ENCODE results near the gene MGAT1.

GRCh38 chr5:180825768-180826525, 23.3 kb upstream of the MGAT1 start:
- TF ChIP-seq, protein P1, sequence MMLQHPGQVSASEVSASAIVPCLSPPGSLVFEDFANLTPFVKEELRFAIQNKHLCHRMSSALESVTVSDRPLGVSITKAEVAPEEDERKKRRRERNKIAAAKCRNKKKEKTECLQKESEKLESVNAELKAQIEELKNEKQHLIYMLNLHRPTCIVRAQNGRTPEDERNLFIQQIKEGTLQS (IDR thresholded peaks at IDR 0.05; ENCODE audit: insufficient read depth, low read depth, low read length) = no peak
- no peak for TF ChIP-seq POLR2A (IDR thresholded peaks at IDR 0.05; ENCODE audit: control extremely low read depth in 1 of 2, low read depth in 2 of 2, low read length in 2 of 2)
- no peak for TF ChIP-seq EZH2 (IDR thresholded peaks at IDR 0.05; ENCODE audit: low read depth, low read length, severe bottlenecking)
- TF ChIP-seq, protein P2, sequence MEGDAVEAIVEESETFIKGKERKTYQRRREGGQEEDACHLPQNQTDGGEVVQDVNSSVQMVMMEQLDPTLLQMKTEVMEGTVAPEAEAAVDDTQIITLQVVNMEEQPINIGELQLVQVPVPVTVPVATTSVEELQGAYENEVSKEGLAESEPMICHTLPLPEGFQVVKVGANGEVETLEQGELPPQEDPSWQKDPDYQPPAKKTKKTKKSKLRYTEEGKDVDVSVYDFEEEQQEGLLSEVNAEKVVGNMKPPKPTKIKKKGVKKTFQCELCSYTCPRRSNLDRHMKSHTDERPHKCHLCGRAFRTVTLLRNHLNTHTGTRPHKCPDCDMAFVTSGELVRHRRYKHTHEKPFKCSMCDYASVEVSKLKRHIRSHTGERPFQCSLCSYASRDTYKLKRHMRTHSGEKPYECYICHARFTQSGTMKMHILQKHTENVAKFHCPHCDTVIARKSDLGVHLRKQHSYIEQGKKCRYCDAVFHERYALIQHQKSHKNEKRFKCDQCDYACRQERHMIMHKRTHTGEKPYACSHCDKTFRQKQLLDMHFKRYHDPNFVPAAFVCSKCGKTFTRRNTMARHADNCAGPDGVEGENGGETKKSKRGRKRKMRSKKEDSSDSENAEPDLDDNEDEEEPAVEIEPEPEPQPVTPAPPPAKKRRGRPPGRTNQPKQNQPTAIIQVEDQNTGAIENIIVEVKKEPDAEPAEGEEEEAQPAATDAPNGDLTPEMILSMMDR (IDR thresholded peaks at IDR 0.05; ENCODE audit: control extremely low read depth in 1 of 3, insufficient read depth in 1 of 3, low read depth in 1 of 3, low read length in 3 of 3) = no peak
- no peak for TF ChIP-seq TAF7 (optimal IDR thresholded peaks at IDR 0.05; ENCODE audit: borderline replicate concordance, low read depth, low read length)
- no peak for TF ChIP-seq ATF2 (IDR thresholded peaks at IDR 0.05; ENCODE audit: low read length)
- TF ChIP-seq SIN3A (conservative IDR thresholded peaks at IDR 0.05 in 1 of 2, IDR thresholded peaks at IDR 0.05 in 1 of 2; ENCODE audit: low read depth in 1 of 2, low read length in 2 of 2) = no peak
- no peak for TF ChIP-seq HDAC6 (IDR thresholded peaks at IDR 0.05; ENCODE audit: low read depth, low read length)
- TF ChIP-seq YY1 (IDR thresholded peaks at IDR 0.05; ENCODE audit: low read depth, low read length) = no peak
- TF ChIP-seq SP4 (IDR thresholded peaks at IDR 0.05; ENCODE audit: low read length) = no peak
- no peak for TF ChIP-seq KDM4A (IDR thresholded peaks at IDR 0.05; ENCODE audit: low read depth, low read length, severe bottlenecking)
- no peak for TF ChIP-seq TAF1 (IDR thresholded peaks at IDR 0.05; ENCODE audit: low read depth, low read length)
- TF ChIP-seq MAFK (IDR thresholded peaks at IDR 0.05; ENCODE audit: low read depth, low read length) = no peak
- no peak for TF ChIP-seq JUND (IDR thresholded peaks at IDR 0.05; ENCODE audit: low read length)
